Keratinocyte (primary cell): ENCODE measurements around the gene OR2A7.
"Not testable (repeated sequence)": the region's sequence is repeated elsewhere in the genome, so short reads cannot be mapped to it uniquely, and the experiment has no call there.

Source experiments
- CTCF ChIP-seq, 3 experiments: IDR thresholded peaks in 1 of 3; conservative IDR thresholded peaks in 1 of 3; optimal IDR thresholded peaks in 1 of 3; 2 replicates in 2 of 3; 3 replicates in 1 of 3; pipeline versions ENCODE3 to v1.5.1; 2011; ENCODE audit warnings: low read length in 3 of 3, mild to moderate bottlenecking in 3 of 3, moderate library complexity in 2 of 3, control low read depth in 1 of 3, inconsistent platforms in 1 of 3; ENCODE audit not compliant: insufficient read depth in 2 of 3; ENCODE audit errors: extremely low read depth in 1 of 3
- EZH2 ChIP-seq: IDR thresholded peaks from one replicate; pipeline ENCODE4 v1.6.1; 2012; ENCODE audit warnings: inconsistent platforms, mild to moderate bottlenecking, low read length, moderate library complexity

DNA sequence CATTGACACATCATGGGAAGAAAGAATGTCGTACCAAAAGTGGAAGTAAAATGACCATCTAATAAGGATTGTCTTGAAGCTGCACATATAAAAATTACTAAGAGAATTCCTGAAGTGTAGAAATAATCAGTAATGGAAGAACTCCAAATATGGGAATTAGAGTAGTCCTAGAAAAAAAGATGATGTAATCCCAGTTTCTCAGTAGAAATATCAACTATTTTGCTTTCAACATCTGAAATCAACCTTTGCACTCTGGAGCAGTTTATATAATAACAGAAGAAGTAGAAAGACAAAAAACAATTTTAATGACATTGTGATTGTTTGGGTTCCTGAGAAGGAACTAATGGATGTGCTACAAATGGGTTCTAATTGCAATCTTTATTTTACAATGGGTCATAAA, 31.6 kb downstream of the OR2A7 start:
- not testable (repeated sequence) for TF ChIP-seq CTCF (optimal IDR thresholded peaks at IDR 0.05 in 1 of 3, IDR thresholded peaks at IDR 0.05 in 1 of 3, conservative IDR thresholded peaks at IDR 0.05 in 1 of 3; ENCODE audit: extremely low read depth in 1 of 3, insufficient read depth in 2 of 3, low read length in 3 of 3); EZH2
